ENCODE data around the gene RPL5.

RPL5 gene

DNA sequence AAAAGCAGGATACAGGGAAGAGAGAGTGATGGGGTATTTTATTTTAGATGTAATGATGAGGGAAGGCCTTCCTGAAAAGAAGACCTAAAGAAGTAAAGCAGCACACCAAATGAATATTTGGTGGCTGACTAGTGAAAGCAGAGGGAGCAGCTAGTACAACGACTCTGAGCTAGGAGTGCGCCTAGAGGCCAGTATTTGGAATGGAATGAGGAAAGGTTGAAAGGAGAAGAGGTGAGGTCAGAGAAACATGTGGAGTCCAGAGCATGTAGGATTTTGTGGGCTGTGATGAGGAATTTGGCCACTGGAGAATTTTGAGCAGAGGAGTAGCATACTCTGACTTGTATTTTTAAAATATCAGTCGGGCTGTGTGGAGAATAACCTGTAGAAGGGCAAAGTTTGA lies 11.8 kb upstream of the RPL5 start:
- DNase-seq (ENCODE audit: low read depth in 3 of 3): no peak

DNA sequence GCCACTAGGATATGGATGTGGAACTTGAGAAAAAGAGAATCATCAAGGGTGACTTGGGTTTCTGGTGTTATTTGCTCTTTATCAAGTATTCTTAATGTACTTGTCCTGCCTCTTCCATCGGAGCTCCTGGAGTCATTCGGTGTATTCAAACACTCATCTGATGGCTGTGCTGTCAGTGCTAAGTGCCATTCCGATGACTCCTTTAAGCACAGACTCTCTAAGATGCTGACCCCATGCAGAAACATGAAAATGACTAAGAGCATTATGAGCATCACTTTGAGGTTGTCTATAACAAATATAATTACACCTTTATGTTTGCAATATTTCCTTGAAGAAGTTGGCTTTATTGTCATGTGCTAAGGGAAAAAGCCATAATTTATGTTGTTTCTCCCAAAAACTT lies 11.3 kb upstream of the RPL5 start:
- no peak for DNase-seq (ENCODE audit: low read depth in 3 of 3)

GRCh38 chr1:92822879-92823278 lies 9.0 kb upstream of the RPL5 start:
- no peak for DNase-seq (ENCODE audit: low read depth in 3 of 3)

- DNase-seq (ENCODE audit: low read depth in 3 of 3): no peak
Observed at GRCh38 chr1:92826792-92827191, 5.0 kb upstream of the RPL5 start.

DNA sequence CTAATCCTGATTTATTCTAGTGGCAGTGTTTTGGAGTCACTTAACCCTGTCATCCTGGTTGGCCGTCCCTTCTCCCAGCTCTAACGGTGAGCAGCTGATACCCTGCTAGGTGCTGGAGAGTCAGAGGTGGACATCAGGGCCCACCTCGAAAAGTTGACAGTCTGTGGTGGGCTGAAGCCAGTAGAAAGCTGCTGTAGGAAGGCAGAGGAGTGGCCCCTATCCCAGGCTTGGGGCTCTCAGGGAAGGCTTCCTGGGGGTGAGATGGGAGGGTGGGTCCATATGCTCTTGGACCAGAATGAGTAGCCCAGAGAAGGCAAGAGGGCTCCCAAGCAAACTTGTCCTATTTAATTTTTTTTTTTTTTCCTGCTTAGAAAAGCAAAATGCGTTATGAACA lies 475 bp upstream of the RPL5 start:
- no peak for DNase-seq (ENCODE audit: low read depth in 3 of 3)

- DNase-seq (ENCODE audit: low read depth in 3 of 3): no peak
Observed at GRCh38 chr1:92832537-92833114, 786 bp downstream of the RPL5 start.

GRCh38 chr1:92833840-92834239 lies 2.0 kb downstream of the RPL5 start:
- no peak for DNase-seq (ENCODE audit: low read depth in 3 of 3)

DNA sequence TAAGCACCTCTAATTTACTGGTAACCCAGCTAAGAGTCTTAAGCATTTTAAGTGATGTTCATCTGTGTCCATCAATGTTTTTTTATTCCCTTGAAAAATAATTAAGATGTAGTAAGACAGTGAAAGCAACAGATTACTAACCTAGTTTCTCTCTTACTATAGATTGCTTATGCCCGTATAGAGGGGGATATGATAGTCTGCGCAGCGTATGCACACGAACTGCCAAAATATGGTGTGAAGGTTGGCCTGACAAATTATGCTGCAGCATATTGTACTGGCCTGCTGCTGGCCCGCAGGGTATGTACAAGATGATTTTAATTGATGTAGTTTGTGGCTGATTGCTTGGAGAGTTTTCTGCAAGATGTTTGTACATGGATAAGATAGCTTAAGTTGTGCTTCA lies 2.8 kb downstream of the RPL5 start:
- no peak for DNase-seq (ENCODE audit: low read depth in 3 of 3)

DNA sequence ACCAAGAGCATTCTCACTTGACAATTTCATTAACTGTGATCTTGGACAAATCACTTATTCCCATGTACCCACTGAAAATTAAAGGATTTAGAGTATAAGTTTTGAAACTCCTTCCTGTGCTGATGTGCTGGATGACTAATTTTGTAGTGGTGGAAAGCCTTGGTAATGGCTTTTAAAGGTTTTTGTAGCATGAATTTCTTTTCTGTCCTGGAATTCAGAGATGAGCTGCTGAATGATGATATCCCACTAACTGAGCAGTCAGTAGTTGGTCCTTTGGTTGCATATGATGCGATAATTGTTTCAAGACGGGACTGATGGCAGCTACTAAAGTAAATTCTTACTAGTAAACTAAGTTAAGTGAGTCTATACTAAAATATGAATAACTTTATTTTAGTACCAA lies 5.2 kb downstream of the RPL5 start:
- no peak for DNase-seq (ENCODE audit: low read depth in 3 of 3)

- no peak for DNase-seq (ENCODE audit: low read depth in 3 of 3)
Observed at GRCh38 chr1:92838519-92838918, 6.7 kb downstream of the RPL5 start.

DNA sequence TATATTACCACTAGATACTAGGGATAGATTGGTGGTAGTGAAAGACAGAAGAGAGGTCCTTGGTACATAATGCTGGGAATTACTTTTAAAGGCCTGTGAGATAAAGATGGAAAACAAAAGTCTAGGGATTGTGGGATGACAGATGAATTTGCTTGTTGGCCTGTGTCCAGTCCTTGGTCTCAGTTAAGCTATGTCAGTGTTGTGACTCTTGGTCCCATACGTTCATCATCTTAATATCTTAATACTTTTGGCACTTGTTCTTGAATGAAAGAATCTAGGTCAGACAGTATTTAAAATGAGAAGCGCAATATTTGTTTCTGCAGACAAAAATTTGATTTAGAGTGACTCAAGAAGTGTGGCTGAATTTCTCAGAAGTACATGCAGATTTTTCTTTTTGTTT lies 7.6 kb downstream of the RPL5 start:
- DNase-seq (ENCODE audit: low read depth in 3 of 3): no peak

- no peak for DNase-seq (ENCODE audit: low read depth in 3 of 3)
Observed at GRCh38 chr1:92840600-92840999, 8.8 kb downstream of the RPL5 start.

DNA sequence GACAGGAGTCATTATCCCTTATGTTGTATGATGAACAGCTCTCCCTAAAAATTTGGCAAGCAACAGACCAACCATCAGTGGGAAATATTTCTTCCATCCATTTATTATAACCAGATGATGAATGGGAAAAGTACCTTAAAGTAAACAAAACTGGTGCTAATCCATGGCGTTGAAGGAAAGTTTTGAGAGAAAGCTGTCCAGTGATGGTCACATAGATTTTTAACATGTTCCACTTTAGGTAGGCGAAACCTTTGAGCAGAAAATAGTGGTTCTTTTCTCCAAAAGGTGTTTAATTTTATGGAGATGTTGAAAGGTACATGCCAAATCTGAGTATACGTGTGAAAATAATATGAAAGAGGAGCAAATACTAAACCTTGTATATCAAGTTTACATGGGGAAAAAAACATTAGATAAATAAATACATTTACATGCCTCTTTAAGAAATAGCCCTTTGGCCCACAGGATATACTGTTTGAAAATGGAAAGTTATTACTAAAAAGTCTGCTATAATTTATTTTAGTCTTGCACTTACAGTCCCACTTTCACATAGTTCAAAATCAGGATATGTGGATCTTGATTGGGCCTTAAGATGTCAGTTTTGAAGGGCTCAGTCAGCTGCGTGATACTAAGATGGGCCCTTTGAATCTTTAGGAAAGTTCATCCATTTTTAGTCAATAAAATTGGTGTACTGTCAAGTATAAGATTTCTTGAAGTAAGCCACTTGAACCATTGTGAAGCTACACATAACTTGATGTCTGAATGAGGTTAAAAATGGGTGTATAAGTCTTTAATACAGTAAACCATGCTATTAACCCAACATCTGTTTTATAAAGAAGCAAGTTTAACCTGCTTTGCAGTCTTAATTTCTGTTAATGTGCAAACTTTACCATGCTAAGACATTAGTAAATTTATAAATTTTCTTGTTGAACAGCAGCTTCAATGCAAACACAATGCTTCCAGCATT lies 10.5 kb downstream of the RPL5 start:
- DNase-seq (ENCODE audit: low read depth in 3 of 3): no peak

GRCh38 chr1:92843046-92843423 lies 11.2 kb downstream of the RPL5 start:
- DNase-seq (ENCODE audit: low read depth in 3 of 3): no peak

- DNase-seq (ENCODE audit: low read depth in 3 of 3): no peak
Observed at GRCh38 chr1:92843429-92844352, 11.9 kb downstream of the RPL5 start.

DNA sequence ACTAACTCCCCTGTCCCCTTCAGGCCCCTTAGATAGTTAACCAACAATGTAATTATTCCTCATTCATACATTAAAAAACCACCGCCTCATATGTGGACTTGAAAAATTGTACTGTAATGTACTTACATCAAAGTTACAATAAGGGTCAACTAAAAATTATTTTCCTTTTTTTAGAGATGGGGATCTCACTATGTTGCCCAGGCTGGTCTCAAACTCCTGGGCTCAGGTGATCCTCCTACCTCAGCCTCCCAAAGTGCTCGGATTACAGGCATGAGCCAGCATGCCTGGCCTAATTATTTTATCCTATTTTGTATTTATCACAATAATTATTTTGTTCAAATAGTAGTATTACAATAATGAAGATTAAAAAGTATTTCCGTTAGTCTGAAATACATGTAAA lies 12.6 kb downstream of the RPL5 start:
- no peak for DNase-seq (ENCODE audit: low read depth in 3 of 3)

GRCh38 chr1:92845908-92846307 lies 14.1 kb downstream of the RPL5 start:
- no peak for DNase-seq (ENCODE audit: low read depth in 3 of 3)

GRCh38 chr1:92848201-92848600 lies 16.4 kb downstream of the RPL5 start:
- no peak for DNase-seq (ENCODE audit: low read depth in 3 of 3)

- DNase-seq (ENCODE audit: low read depth in 3 of 3): no peak
Observed at GRCh38 chr1:92850019-92850418, 18.2 kb downstream of the RPL5 start.

GRCh38 chr1:92851729-92852128 lies 19.9 kb downstream of the RPL5 start:
- DNase-seq (ENCODE audit: low read depth in 3 of 3): no peak

- no peak for DNase-seq (ENCODE audit: low read depth in 3 of 3)
Observed at GRCh38 chr1:92853299-92853698, 21.5 kb downstream of the RPL5 start.

- no peak for DNase-seq (ENCODE audit: low read depth in 3 of 3)
Observed at GRCh38 chr1:92854101-92854785, 22.4 kb downstream of the RPL5 start.
